Measurements from ENCODE around the gene TUBB4B.

DNA sequence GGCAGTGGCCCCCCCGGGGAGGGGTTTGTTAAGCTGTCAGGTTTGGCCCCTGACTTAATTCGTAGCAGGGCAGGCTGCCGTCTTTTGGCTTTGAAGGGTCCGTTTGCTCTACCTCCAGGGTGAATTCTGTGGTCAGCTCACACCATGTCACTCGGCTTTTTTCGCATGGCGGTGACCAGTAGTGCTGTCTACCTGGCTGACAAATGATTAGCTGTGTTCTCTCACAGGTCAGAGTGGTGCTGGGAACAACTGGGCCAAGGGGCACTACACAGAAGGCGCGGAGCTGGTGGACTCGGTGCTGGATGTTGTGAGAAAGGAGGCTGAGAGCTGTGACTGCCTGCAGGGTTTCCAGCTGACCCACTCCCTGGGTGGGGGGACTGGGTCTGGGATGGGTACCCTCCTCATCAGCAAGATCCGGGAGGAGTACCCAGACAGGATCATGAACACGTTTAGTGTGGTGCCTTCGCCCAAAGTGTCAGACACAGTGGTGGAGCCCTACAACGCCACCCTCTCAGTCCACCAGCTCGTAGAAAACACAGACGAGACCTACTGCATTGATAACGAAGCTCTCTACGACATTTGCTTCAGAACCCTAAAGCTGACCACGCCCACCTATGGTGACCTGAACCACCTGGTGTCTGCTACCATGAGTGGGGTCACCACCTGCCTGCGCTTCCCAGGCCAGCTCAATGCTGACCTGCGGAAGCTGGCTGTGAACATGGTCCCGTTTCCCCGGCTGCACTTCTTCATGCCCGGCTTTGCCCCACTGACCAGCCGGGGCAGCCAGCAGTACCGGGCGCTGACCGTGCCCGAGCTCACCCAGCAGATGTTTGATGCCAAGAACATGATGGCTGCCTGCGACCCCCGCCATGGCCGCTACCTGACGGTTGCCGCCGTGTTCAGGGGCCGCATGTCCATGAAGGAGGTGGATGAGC, 1.4 kb downstream of the TUBB4B start:
- TF ChIP-seq CTCF (conservative IDR thresholded peaks at IDR 0.05; ENCODE audit: low read depth, low read length) (no peak), POLR2A (IDR thresholded peaks at IDR 0.05; ENCODE audit: low read depth, low read length) (no peak), RFX5 (IDR thresholded peaks at IDR 0.05; ENCODE audit: low read depth, low read length) (no peak), ELK1 (IDR thresholded peaks at IDR 0.05; ENCODE audit: borderline replicate concordance, low read depth, low read length) (no peak), BHLHE40 (IDR thresholded peaks at IDR 0.05; ENCODE audit: low read depth, low read length) (no peak), CHD1 (IDR thresholded peaks at IDR 0.05; ENCODE audit: low read depth, low read length) (no peak; the same call in 1 of the 2 replicates), RAD21 (IDR thresholded peaks at IDR 0.05; ENCODE audit: low read length) (no peak), SMC3 (IDR thresholded peaks at IDR 0.05; ENCODE audit: low read depth, low read length) (no peak), MXI1 (IDR thresholded peaks at IDR 0.05; ENCODE audit: borderline replicate concordance, low read depth, low read length) (no peak), CEBPB (IDR thresholded peaks at IDR 0.05; ENCODE audit: low read depth, low read length) (no peak), FOS (IDR thresholded peaks at IDR 0.05; ENCODE audit: low read depth, low read length) (no peak), RCOR1 (IDR thresholded peaks at IDR 0.05; ENCODE audit: insufficient replicate concordance, low read length) (no peak), MAFK (IDR thresholded peaks at IDR 0.05; ENCODE audit: low read depth, low read length) (no peak)
- TF ChIP-seq, protein P1, sequence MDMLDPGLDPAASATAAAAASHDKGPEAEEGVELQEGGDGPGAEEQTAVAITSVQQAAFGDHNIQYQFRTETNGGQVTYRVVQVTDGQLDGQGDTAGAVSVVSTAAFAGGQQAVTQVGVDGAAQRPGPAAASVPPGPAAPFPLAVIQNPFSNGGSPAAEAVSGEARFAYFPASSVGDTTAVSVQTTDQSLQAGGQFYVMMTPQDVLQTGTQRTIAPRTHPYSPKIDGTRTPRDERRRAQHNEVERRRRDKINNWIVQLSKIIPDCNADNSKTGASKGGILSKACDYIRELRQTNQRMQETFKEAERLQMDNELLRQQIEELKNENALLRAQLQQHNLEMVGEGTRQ (IDR thresholded peaks at IDR 0.05; ENCODE audit: low read depth, low read length) = no peak

Measured in IMR-90 (cell line).